Measurements from ENCODE around the gene MARCHF9. TPM values are rescaled to one million over a fixed set of nuclear protein-coding genes. Genes with fewer than 3 reads are reported as not detected.
"Not testable (repeated sequence)": the region's sequence is repeated elsewhere in the genome, so short reads cannot be mapped to it uniquely, and the experiment has no call there.

MARCHF9 gene
- total and polyA plus RNA-seq, 11 donors = 11.3 to 18.9 (median 13.6) TPM

DNA sequence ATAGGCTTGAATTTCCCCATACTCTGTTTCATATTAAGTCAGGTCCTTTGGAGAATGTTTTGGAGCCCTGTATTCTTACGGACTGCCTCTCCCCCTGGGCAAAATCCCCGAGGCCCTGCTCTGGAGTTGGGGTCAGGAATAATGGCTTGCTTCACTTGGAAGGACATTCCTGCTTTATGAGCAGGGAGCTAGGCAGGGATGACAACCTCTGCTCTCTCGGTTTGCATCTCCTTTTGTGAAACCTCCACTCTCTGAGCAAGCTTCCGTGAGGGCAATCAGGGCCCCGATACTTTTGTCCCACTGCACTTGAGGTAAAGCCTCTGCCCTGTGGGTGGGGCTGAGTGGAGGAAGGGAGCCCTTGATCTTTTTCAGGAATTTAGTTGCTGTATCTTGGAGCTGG, 41.7 kb upstream of the MARCHF9 start:
- no peak for TF ChIP-seq POLR2A (IDR thresholded peaks at IDR 0.05)
- TF ChIP-seq CTCF (IDR thresholded peaks at IDR 0.05) = no peak
- peaks cover 0 to 91% (median 65%) of the 10 kb centered on the region in 9 donors for H3K36me3 ChIP-seq
- H3K27me3 ChIP-seq = no peaks in the 10 kb centered on the region
- H3K27ac ChIP-seq = no peak overlapping the region
- no peak for DNase-seq
- intact Hi-C loops (cut with DNase I) = no loop called here
- ATAC-seq = no peak
- H3K4me3 ChIP-seq = no peak overlapping the region
- H3K4me1 ChIP-seq = no peaks in the 10 kb centered on the region
- peaks cover 0 to 3% (median 0%) of the 10 kb centered on the region in 12 donors for H3K9me3 ChIP-seq
- 89 to 94% (median 92%) methylated on average over 5 of the region's 5 CpGs for WGBS, 4 donors

- peaks cover 0 to 92% (median 70%) of the 10 kb centered on the region in 9 donors for H3K36me3 ChIP-seq
- H3K4me1 ChIP-seq; ATAC-seq; H3K27me3 ChIP-seq; DNase-seq; H3K9me3 ChIP-seq; H3K27ac ChIP-seq; H3K4me3 ChIP-seq; intact Hi-C loops (cut with DNase I): not testable (repeated sequence)
- 88 to 98% (median 95%) methylated on average over 6 of the region's 6 CpGs for WGBS, 4 donors
Measured at GRCh38 chr12:57715036-57715748, 39.7 kb upstream of the MARCHF9 start.

DNA sequence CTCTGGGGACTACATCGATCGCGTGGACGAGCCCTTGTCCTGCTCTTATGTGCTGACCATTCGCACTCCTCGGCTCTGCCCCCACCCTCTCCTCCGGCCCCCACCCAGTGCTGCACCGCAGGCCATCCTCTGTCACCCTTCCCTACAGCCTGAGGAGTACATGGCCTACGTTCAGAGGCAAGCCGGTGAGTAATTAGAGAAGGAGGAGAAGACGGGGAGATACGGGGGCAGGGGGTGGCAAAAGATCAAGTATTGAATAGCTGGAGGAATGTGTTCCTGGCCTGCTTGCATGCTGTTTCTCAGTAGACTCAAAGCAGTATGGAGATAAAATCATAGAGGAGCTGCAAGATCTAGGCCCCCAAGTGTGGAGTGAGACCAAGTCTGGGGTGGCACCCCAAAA, 39.1 kb upstream of the MARCHF9 start:
- 92 to 96% (median 94%) methylated on average over 12 of the region's 12 CpGs for WGBS, 4 donors

GRCh38 chr12:57716305-57716704, 38.6 kb upstream of the MARCHF9 start:
- peaks cover 0 to 93% (median 81%) of the 10 kb centered on the region in 9 donors for H3K36me3 ChIP-seq
- H3K4me3 ChIP-seq = no peak overlapping the region
- 90 to 96% (median 95%) methylated on average over 4 of the region's 4 CpGs for WGBS, 4 donors
- H3K27me3 ChIP-seq = no peaks in the 10 kb centered on the region
- H3K9me3 ChIP-seq = peaks cover 0 to 3% (median 0%) of the 10 kb centered on the region in 12 donors
- no peak for ATAC-seq
- no peaks in the 10 kb centered on the region for H3K4me1 ChIP-seq
- DNase-seq = no peak
- no peak for TF ChIP-seq CTCF (IDR thresholded peaks at IDR 0.05)
- TF ChIP-seq POLR2A (IDR thresholded peaks at IDR 0.05) = no peak
- intact Hi-C loops (cut with DNase I) = no loop called here
- no peak overlapping the region for H3K27ac ChIP-seq

More for the DNA sequence above, 39.1 kb upstream of the MARCHF9 start:
- TF ChIP-seq POLR2A (IDR thresholded peaks at IDR 0.05) (no peak), CTCF (IDR thresholded peaks at IDR 0.05) (no peak)
- Histone ChIP-seq H3K27ac (no peak overlapping the region), H3K4me3 (no peak overlapping the region), H3K27me3 (no peaks in the 10 kb centered on the region), H3K36me3 (peaks cover 0 to 92% (median 76%) of the 10 kb centered on the region in 9 donors), H3K4me1 (no peaks in the 10 kb centered on the region), H3K9me3 (peaks cover 0 to 3% (median 0%) of the 10 kb centered on the region in 12 donors)
- intact Hi-C loops (cut with DNase I) = no loop called here
- DNase-seq = no peak
- no peak for ATAC-seq
